Measurements from ENCODE around the gene CPXM2. TPM values are rescaled to one million over a fixed set of nuclear protein-coding genes. Genes with fewer than 3 reads are reported as not detected.

The CPXM2 gene
- total and polyA plus RNA-seq, 9 of the 15 experiments (the other 6 are each of a cell fraction or from before 2014, with no cell fraction given): not detected

GRCh38 chr10:123750901-123751300 is 140.7 kb downstream of the CPXM2 start (continued):
- TF ChIP-seq, protein P1, sequence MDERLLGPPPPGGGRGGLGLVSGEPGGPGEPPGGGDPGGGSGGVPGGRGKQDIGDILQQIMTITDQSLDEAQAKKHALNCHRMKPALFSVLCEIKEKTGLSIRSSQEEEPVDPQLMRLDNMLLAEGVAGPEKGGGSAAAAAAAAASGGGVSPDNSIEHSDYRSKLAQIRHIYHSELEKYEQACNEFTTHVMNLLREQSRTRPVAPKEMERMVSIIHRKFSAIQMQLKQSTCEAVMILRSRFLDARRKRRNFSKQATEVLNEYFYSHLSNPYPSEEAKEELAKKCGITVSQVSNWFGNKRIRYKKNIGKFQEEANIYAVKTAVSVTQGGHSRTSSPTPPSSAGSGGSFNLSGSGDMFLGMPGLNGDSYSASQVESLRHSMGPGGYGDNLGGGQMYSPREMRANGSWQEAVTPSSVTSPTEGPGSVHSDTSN (CRISPR knock-in tag; IDR thresholded peaks at IDR 0.05; ENCODE audit: low read depth): no peak
- TF ChIP-seq, protein P1 (tag; conservative IDR thresholded peaks at IDR 0.05; ENCODE audit: low read depth): no peak
- TF ChIP-seq, protein P2, sequence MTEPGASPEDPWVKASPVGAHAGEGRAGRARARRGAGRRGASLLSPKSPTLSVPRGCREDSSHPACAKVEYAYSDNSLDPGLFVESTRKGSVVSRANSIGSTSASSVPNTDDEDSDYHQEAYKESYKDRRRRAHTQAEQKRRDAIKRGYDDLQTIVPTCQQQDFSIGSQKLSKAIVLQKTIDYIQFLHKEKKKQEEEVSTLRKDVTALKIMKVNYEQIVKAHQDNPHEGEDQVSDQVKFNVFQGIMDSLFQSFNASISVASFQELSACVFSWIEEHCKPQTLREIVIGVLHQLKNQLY (CRISPR knock-in tag; conservative IDR thresholded peaks at IDR 0.05): no peak
- no peak for TF ChIP-seq SIN3B (IDR thresholded peaks at IDR 0.05; ENCODE audit: low read depth)
- TF ChIP-seq ZBTB2 (IDR thresholded peaks at IDR 0.05): no peak
- TF ChIP-seq, protein P3, sequence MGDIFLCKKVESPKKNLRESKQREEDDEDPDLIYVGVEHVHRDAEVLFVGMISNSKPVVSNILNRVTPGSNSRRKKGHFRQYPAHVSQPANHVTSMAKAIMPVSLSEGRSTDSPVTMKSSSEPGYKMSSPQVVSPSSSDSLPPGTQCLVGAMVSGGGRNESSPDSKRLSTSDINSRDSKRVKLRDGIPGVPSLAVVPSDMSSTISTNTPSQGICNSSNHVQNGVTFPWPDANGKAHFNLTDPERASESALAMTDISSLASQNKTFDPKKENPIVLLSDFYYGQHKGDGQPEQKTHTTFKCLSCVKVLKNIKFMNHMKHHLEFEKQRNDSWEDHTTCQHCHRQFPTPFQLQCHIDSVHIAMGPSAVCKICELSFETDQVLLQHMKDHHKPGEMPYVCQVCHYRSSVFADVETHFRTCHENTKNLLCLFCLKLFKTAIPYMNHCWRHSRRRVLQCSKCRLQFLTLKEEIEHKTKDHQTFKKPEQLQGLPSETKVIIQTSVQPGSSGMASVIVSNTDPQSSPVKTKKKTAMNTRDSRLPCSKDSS (IDR thresholded peaks at IDR 0.05; ENCODE audit: low read depth, partially characterized antibody): no peak
- no peak for TF ChIP-seq BMI1 (IDR thresholded peaks at IDR 0.05; ENCODE audit: low read length)
- TF ChIP-seq, protein P4, sequence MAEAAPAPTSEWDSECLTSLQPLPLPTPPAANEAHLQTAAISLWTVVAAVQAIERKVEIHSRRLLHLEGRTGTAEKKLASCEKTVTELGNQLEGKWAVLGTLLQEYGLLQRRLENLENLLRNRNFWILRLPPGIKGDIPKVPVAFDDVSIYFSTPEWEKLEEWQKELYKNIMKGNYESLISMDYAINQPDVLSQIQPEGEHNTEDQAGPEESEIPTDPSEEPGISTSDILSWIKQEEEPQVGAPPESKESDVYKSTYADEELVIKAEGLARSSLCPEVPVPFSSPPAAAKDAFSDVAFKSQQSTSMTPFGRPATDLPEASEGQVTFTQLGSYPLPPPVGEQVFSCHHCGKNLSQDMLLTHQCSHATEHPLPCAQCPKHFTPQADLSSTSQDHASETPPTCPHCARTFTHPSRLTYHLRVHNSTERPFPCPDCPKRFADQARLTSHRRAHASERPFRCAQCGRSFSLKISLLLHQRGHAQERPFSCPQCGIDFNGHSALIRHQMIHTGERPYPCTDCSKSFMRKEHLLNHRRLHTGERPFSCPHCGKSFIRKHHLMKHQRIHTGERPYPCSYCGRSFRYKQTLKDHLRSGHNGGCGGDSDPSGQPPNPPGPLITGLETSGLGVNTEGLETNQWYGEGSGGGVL (CRISPR knock-in tag; IDR thresholded peaks at IDR 0.05): no peak
- no peak for TF ChIP-seq YBX1 (IDR thresholded peaks at IDR 0.05)
- no peak for TF ChIP-seq ZNF274 (IDR thresholded peaks at IDR 0.05; ENCODE audit: borderline replicate concordance, low read depth, low read length)
- no peak for TF ChIP-seq ZNF77 (CRISPR knock-in tag; IDR thresholded peaks at IDR 0.05)
- no peak for TF ChIP-seq ZNF3 (CRISPR knock-in tag; IDR thresholded peaks at IDR 0.05)

Data from K562 (cell line).